ENCODE data around the gene CGB1.
A peak's percentile ranks its signal among the peaks of the same experiment; 100 is the strongest.

Gene CGB1

GRCh38 chr19:49019242-49019932 is 17.3 kb downstream of the CGB1 start:
- H3K27ac ChIP-seq: peak overlapping the region; percentile 87
- no peak for TF ChIP-seq ZFX (IDR thresholded peaks at IDR 0.05; ENCODE audit: borderline replicate concordance)
- TF ChIP-seq CTCF (IDR thresholded peaks at IDR 0.05): peak; percentile 45

- H3K27ac ChIP-seq: peak overlapping the region; percentile 87
These were observed 18.1 kb downstream of the CGB1 start for GRCh38 chr19:49018388-49019241.

DNA sequence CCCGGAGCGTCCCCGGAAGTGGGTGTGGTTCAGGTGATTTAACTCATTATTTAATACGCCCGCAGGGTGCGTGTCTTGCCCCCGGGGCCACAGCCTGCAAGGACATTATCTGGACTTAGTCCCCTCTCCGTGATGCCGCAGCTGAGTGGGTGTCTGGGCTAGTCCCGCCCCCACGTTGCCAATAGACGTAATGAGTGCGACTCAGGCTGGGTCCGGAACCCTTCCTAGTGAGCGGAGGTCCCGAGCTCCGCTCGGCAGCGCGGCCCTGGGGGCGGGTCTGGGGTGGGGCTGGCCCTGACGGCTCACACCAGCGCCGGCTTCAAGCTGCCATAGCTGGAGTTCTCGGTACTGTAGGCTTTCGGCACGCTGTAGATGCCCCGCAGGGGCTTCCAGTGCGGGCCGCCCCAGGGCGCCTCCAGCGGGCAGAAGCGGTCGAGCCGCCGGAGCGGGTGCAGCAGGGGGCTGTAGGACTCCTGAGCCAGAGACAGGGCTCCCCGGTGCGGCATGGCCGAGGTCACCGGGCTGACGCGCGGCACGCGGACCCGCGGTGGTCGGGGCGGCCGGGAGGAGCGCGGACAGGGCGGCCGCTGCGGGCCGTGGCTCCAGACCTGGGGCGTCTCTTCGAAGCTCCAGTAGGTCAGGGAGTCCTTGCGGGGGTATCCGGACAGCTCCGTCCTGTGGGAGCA is 18.9 kb downstream of the CGB1 start:
- TF ChIP-seq ZFX (IDR thresholded peaks at IDR 0.05; ENCODE audit: borderline replicate concordance) (no peak), CTCF (IDR thresholded peaks at IDR 0.05) (peak; percentile 80)
- H3K27ac ChIP-seq: peak overlapping the region; percentile 87

DNA sequence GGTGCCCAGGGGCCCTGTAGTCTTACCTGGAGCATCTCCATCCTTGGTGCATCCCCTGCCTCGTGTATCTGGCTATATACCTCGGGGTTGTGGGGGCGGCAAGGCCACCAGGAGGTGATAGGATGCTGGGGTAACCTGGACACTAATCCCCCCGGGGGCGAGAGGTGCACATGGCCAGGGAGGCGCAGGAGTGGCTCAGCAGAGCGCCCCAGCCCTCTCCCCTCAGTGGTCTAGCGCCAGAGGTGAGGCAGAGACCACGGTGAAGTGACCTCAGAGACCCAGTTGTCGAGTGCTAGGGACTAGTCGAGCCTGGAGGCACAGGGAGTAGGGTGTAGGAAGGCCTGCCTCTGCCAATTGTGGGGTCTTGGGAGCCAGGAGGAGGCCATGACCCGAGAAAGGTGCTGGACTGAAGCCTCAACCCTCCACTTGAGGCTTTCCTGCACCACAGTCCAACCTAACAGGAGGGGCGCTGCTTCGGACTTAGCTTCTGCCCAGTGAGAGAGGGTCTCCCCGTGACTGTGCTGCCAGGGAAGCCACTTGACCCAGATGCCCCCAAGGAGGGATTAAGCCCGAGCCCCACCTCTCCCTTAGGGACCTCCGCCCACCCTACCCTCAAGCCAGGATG is 19.5 kb downstream of the CGB1 start, which contains the start of gene LHB:
Gene LHB (minus strand): TSS at position 51 of the 625 bp plus-strand sequence. CDS start 10 bp downstream, at position 41.
- peak within 1 kb of the TSS; percentile 87 for H3K27ac ChIP-seq
- no peak for TF ChIP-seq CTCF (IDR thresholded peaks at IDR 0.05)
- no peak for TF ChIP-seq ZFX (IDR thresholded peaks at IDR 0.05; ENCODE audit: borderline replicate concordance)

DNA sequence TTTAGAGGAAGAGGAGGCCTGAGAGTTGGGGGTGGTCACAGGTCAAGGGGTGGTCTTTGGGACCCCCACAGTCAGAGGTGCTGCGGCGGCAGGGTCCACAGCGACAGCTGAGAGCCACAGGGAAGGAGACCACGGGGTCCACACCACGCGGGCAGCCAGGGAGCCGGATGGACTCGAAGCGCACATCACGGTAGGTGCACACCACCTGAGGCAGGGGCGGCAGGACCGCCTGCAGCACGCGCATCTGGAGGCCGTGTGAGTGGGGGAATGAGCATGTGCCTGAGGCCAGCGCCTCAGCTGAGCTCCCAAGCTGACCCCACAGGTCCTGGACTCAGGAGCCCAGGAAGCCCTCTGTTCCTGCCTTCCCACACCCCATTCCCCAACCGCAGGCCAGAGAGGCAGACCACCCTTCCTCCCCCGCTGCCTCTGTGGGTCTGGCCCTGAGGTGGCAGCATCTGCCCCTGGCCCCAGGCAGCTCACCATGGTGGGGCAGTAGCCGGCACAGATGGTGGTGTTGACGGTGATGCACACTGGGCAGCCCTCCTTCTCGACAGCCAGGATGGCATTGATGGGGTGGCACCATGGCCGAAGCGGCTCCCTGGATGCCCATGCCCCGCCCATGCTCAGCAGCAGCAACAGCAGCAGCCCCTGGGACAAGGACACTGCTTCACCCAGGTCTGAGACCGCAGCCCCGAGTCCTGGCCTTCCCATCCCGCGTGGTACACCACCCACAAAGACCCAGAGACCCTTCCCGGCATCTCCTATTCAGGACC is 20.4 kb downstream of the CGB1 start:
- no peak for TF ChIP-seq ZFX (IDR thresholded peaks at IDR 0.05; ENCODE audit: borderline replicate concordance)
- TF ChIP-seq CTCF (IDR thresholded peaks at IDR 0.05): no peak
- no peak overlapping the region for H3K27ac ChIP-seq

DNA sequence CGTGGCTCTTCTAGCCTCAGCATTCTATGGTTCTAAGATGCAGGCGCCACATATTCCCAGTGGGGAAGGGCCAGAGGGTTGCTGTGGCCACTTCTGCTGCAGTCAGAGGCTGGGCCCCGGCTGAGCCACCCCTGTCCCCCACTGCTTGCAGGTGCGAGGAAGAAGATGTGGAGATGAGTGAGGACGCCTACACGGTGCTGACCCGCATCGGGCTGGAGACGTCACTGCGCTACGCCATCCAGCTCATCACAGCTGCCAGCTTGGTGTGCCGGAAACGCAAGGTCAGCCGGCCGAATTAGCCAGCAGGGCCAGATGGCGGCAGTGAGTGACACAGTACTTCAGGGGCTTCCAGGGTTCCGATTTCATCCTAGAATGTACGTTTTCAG is 21.8 kb downstream of the CGB1 start:
- TF ChIP-seq CTCF (IDR thresholded peaks at IDR 0.05): no peak
- TF ChIP-seq ZFX (IDR thresholded peaks at IDR 0.05; ENCODE audit: borderline replicate concordance): no peak
- no peak overlapping the region for H3K27ac ChIP-seq

Data from 22Rv1 (cell line).